ENCODE results near the gene SMCO4. TPM values are rescaled to one million over a fixed set of nuclear protein-coding genes. Genes with fewer than 3 reads are reported as not detected.

The SMCO4 gene
- total RNA-seq, 1 experiment from 2014 or later: not detected

- Histone ChIP-seq H3K9ac (ENCODE audit: low read length) (no peak overlapping the region), H3K4me3 (ENCODE audit: low read length) (no peak overlapping the region), H3K36me3 (ENCODE audit: insufficient read depth, low read length) (no peaks in the 10 kb centered on the region), H3K4me1 (ENCODE audit: low read length) (0 out of 2 replicates have a peak, but pooled peaks cover 2% of the 10 kb centered on the region), H2AFZ (ENCODE audit: low read length) (no peak overlapping the region), H3K27ac (ENCODE audit: low read length) (no peak overlapping the region), H3K9me2 (replicated peaks; ENCODE audit: insufficient read depth, low read length) (no peaks in the 10 kb centered on the region), H3K27me3 (ENCODE audit: low read length) (no peaks in the 10 kb centered on the region), H4K20me1 (ENCODE audit: insufficient read depth, low read depth, low read length) (no peaks in the 10 kb centered on the region), H3K4me2 (ENCODE audit: low read depth, low read length, poor library complexity, severe bottlenecking) (no peak overlapping the region), H3K9me3 (ENCODE audit: low read length) (no peaks in the 10 kb centered on the region), H3K79me2 (ENCODE audit: low read length) (no peaks in the 10 kb centered on the region)
- no peak for DNase-seq
Observed at GRCh38 chr11:93513772-93514171, 29.4 kb downstream of the SMCO4 start.

GRCh38 chr11:93512949-93513667 is 30.1 kb downstream of the SMCO4 start:
- Histone ChIP-seq H3K4me3 (ENCODE audit: low read length) (no peak overlapping the region), H3K9ac (ENCODE audit: low read length) (no peak overlapping the region), H3K36me3 (ENCODE audit: insufficient read depth, low read length) (no peaks in the 10 kb centered on the region), H3K27me3 (ENCODE audit: low read length) (no peaks in the 10 kb centered on the region), H3K79me2 (ENCODE audit: low read length) (no peaks in the 10 kb centered on the region), H3K4me2 (ENCODE audit: low read depth, low read length, poor library complexity, severe bottlenecking) (no peak overlapping the region), H3K4me1 (ENCODE audit: low read length) (0 out of 2 replicates have a peak, but pooled peaks cover 2% of the 10 kb centered on the region), H3K9me2 (replicated peaks; ENCODE audit: insufficient read depth, low read length) (no peaks in the 10 kb centered on the region), H3K27ac (ENCODE audit: low read length) (no peak overlapping the region), H4K20me1 (ENCODE audit: insufficient read depth, low read depth, low read length) (no peaks in the 10 kb centered on the region), H3K9me3 (ENCODE audit: low read length) (no peaks in the 10 kb centered on the region), H2AFZ (ENCODE audit: low read length) (no peak overlapping the region)
- peak; percentile 67 for DNase-seq

- Histone ChIP-seq H3K4me3 (ENCODE audit: low read length) (no peak overlapping the region), H3K4me1 (ENCODE audit: low read length) (0 out of 2 replicates have a peak, but pooled peaks cover 2% of the 10 kb centered on the region), H3K36me3 (ENCODE audit: insufficient read depth, low read length) (no peaks in the 10 kb centered on the region), H4K20me1 (ENCODE audit: insufficient read depth, low read depth, low read length) (no peaks in the 10 kb centered on the region), H3K9me3 (ENCODE audit: low read length) (no peaks in the 10 kb centered on the region), H3K79me2 (ENCODE audit: low read length) (no peaks in the 10 kb centered on the region), H3K4me2 (ENCODE audit: low read depth, low read length, poor library complexity, severe bottlenecking) (no peak overlapping the region), H3K9me2 (replicated peaks; ENCODE audit: insufficient read depth, low read length) (no peaks in the 10 kb centered on the region), H3K9ac (ENCODE audit: low read length) (no peak overlapping the region), H3K27me3 (ENCODE audit: low read length) (no peaks in the 10 kb centered on the region), H3K27ac (ENCODE audit: low read length) (no peak overlapping the region), H2AFZ (ENCODE audit: low read length) (no peak overlapping the region)
- DNase-seq: no peak
Observed at GRCh38 chr11:93512073-93512475, 31.1 kb downstream of the SMCO4 start.

GRCh38 chr11:93510196-93510873 is 32.9 kb downstream of the SMCO4 start:
- H3K36me3 ChIP-seq (ENCODE audit: insufficient read depth, low read length): no peaks in the 10 kb centered on the region
- H4K20me1 ChIP-seq (ENCODE audit: insufficient read depth, low read depth, low read length): no peaks in the 10 kb centered on the region
- H3K9me3 ChIP-seq (ENCODE audit: low read length): no peaks in the 10 kb centered on the region
- 0 out of 2 replicates have a peak, but pooled peaks cover 2% of the 10 kb centered on the region for H3K4me1 ChIP-seq (ENCODE audit: low read length)
- no peaks in the 10 kb centered on the region for H3K9me2 ChIP-seq (replicated peaks; ENCODE audit: insufficient read depth, low read length)
- H3K27ac ChIP-seq (ENCODE audit: low read length): no peak overlapping the region
- H3K4me3 ChIP-seq (ENCODE audit: low read length): no peak overlapping the region
- H2AFZ ChIP-seq (ENCODE audit: low read length): no peak overlapping the region
- H3K4me2 ChIP-seq (ENCODE audit: low read depth, low read length, poor library complexity, severe bottlenecking): no peak overlapping the region
- no peak overlapping the region for H3K9ac ChIP-seq (ENCODE audit: low read length)
- H3K27me3 ChIP-seq (ENCODE audit: low read length): no peaks in the 10 kb centered on the region
- no peak for DNase-seq
- H3K79me2 ChIP-seq (ENCODE audit: low read length): no peaks in the 10 kb centered on the region

- no peaks in the 10 kb centered on the region for H3K4me1 ChIP-seq (ENCODE audit: low read length)
- no peaks in the 10 kb centered on the region for H3K9me2 ChIP-seq (replicated peaks; ENCODE audit: insufficient read depth, low read length)
- no peaks in the 10 kb centered on the region for H3K79me2 ChIP-seq (ENCODE audit: low read length)
- H3K4me3 ChIP-seq (ENCODE audit: low read length): no peak overlapping the region
- H2AFZ ChIP-seq (ENCODE audit: low read length): no peak overlapping the region
- no peaks in the 10 kb centered on the region for H3K9me3 ChIP-seq (ENCODE audit: low read length)
- no peak for DNase-seq
- H3K9ac ChIP-seq (ENCODE audit: low read length): no peak overlapping the region
- H3K27ac ChIP-seq (ENCODE audit: low read length): no peak overlapping the region
- no peaks in the 10 kb centered on the region for H3K27me3 ChIP-seq (ENCODE audit: low read length)
- no peaks in the 10 kb centered on the region for H4K20me1 ChIP-seq (ENCODE audit: insufficient read depth, low read depth, low read length)
- no peaks in the 10 kb centered on the region for H3K36me3 ChIP-seq (ENCODE audit: insufficient read depth, low read length)
- H3K4me2 ChIP-seq (ENCODE audit: low read depth, low read length, poor library complexity, severe bottlenecking): no peak overlapping the region
Observed at GRCh38 chr11:93507517-93507916, 35.7 kb downstream of the SMCO4 start.

- Histone ChIP-seq H2AFZ (ENCODE audit: low read length) (no peak overlapping the region), H3K27ac (ENCODE audit: low read length) (no peak overlapping the region), H3K9me3 (ENCODE audit: low read length) (no peaks in the 10 kb centered on the region), H3K36me3 (ENCODE audit: insufficient read depth, low read length) (no peaks in the 10 kb centered on the region), H3K79me2 (ENCODE audit: low read length) (no peaks in the 10 kb centered on the region), H3K4me1 (ENCODE audit: low read length) (no peaks in the 10 kb centered on the region), H3K4me2 (ENCODE audit: low read depth, low read length, poor library complexity, severe bottlenecking) (no peak overlapping the region), H4K20me1 (ENCODE audit: insufficient read depth, low read depth, low read length) (no peaks in the 10 kb centered on the region), H3K4me3 (ENCODE audit: low read length) (no peak overlapping the region), H3K9me2 (replicated peaks; ENCODE audit: insufficient read depth, low read length) (no peaks in the 10 kb centered on the region), H3K9ac (ENCODE audit: low read length) (no peak overlapping the region), H3K27me3 (ENCODE audit: low read length) (no peaks in the 10 kb centered on the region)
- no peak for DNase-seq
Observed at GRCh38 chr11:93505703-93506102, 37.5 kb downstream of the SMCO4 start.

GRCh38 chr11:93504110-93505095 is 38.8 kb downstream of the SMCO4 start:
- no peaks in the 10 kb centered on the region for H4K20me1 ChIP-seq (ENCODE audit: insufficient read depth, low read depth, low read length)
- no peaks in the 10 kb centered on the region for H3K9me2 ChIP-seq (replicated peaks; ENCODE audit: insufficient read depth, low read length)
- no peak overlapping the region for H3K4me2 ChIP-seq (ENCODE audit: low read depth, low read length, poor library complexity, severe bottlenecking)
- no peak overlapping the region for H3K4me3 ChIP-seq (ENCODE audit: low read length)
- no peak overlapping the region for H3K9ac ChIP-seq (ENCODE audit: low read length)
- H2AFZ ChIP-seq (ENCODE audit: low read length): no peak overlapping the region
- no peaks in the 10 kb centered on the region for H3K79me2 ChIP-seq (ENCODE audit: low read length)
- DNase-seq: no peak
- no peaks in the 10 kb centered on the region for H3K4me1 ChIP-seq (ENCODE audit: low read length)
- H3K27ac ChIP-seq (ENCODE audit: low read length): no peak overlapping the region
- H3K9me3 ChIP-seq (ENCODE audit: low read length): no peaks in the 10 kb centered on the region
- no peaks in the 10 kb centered on the region for H3K36me3 ChIP-seq (ENCODE audit: insufficient read depth, low read length)
- no peaks in the 10 kb centered on the region for H3K27me3 ChIP-seq (ENCODE audit: low read length)

- H3K27me3 ChIP-seq (ENCODE audit: low read length): no peaks in the 10 kb centered on the region
- H3K4me2 ChIP-seq (ENCODE audit: low read depth, low read length, poor library complexity, severe bottlenecking): no peak overlapping the region
- no peak for DNase-seq
- no peak overlapping the region for H2AFZ ChIP-seq (ENCODE audit: low read length)
- no peaks in the 10 kb centered on the region for H3K36me3 ChIP-seq (ENCODE audit: insufficient read depth, low read length)
- H3K9me3 ChIP-seq (ENCODE audit: low read length): no peaks in the 10 kb centered on the region
- H3K79me2 ChIP-seq (ENCODE audit: low read length): no peaks in the 10 kb centered on the region
- no peaks in the 10 kb centered on the region for H3K4me1 ChIP-seq (ENCODE audit: low read length)
- H4K20me1 ChIP-seq (ENCODE audit: insufficient read depth, low read depth, low read length): no peaks in the 10 kb centered on the region
- no peaks in the 10 kb centered on the region for H3K9me2 ChIP-seq (replicated peaks; ENCODE audit: insufficient read depth, low read length)
- H3K27ac ChIP-seq (ENCODE audit: low read length): no peak overlapping the region
- H3K4me3 ChIP-seq (ENCODE audit: low read length): no peak overlapping the region
- H3K9ac ChIP-seq (ENCODE audit: low read length): no peak overlapping the region
Observed at GRCh38 chr11:93501856-93502255, 41.3 kb downstream of the SMCO4 start.
